Epithelial cell of proximal tubule (primary cell): ENCODE measurements around the gene POLE3. TPM values are rescaled to one million over a fixed set of nuclear protein-coding genes. Genes with fewer than 3 reads are reported as not detected.

ENCODE experiments used
- DNase-seq: peaks from one replicate; pipeline ENCODE4 v3.0.0-alpha.2; 2011; ENCODE audit warnings: low read depth
- H3K4me3 ChIP-seq: 2 replicates; pipeline ENCODE4 v1.5.1; 2011; ENCODE audit warnings: low read depth, mild to moderate bottlenecking, low read length
- total RNA-seq: library from RNA; depleted of rRNA; stranded (reverse); fragments of >200 nt; gene quantifications from 2 replicates; pipeline ENCODE4 v1.2.3, GENCODE V29; 2015
- TF ChIP-seq, protein P1 (sequence below): conservative IDR thresholded peaks from 2 replicates; pipeline ENCODE4 v1.5.1; 2012; ENCODE audit warnings: low read depth, mild to moderate bottlenecking, low read length

POLE3 gene
- total RNA-seq, 1 donor from 2014 or later, result 46.1 TPM

DNA sequence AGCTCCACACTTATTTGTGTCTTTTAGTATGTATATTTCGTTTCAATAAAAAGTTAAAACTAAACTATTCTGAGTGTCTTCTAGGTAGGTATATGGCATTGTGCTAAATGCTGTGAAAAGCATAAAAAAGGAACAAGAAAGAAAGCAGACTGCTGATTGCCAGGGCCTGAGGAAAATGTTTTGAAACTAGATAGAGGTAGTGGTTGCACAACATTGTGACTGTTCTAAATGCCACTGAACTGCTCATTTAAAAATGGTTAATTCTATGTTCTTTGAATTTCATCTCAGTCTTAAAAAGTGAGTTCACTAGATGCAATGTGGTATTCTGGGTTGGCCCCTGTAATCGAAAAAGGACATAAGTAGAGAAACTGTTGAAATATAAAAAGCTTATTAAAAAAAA is 6.8 kb downstream of the POLE3 start:
- no peak overlapping the region for H3K4me3 ChIP-seq
- no peak for DNase-seq
- TF ChIP-seq, protein P1, sequence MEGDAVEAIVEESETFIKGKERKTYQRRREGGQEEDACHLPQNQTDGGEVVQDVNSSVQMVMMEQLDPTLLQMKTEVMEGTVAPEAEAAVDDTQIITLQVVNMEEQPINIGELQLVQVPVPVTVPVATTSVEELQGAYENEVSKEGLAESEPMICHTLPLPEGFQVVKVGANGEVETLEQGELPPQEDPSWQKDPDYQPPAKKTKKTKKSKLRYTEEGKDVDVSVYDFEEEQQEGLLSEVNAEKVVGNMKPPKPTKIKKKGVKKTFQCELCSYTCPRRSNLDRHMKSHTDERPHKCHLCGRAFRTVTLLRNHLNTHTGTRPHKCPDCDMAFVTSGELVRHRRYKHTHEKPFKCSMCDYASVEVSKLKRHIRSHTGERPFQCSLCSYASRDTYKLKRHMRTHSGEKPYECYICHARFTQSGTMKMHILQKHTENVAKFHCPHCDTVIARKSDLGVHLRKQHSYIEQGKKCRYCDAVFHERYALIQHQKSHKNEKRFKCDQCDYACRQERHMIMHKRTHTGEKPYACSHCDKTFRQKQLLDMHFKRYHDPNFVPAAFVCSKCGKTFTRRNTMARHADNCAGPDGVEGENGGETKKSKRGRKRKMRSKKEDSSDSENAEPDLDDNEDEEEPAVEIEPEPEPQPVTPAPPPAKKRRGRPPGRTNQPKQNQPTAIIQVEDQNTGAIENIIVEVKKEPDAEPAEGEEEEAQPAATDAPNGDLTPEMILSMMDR, result no peak

DNA sequence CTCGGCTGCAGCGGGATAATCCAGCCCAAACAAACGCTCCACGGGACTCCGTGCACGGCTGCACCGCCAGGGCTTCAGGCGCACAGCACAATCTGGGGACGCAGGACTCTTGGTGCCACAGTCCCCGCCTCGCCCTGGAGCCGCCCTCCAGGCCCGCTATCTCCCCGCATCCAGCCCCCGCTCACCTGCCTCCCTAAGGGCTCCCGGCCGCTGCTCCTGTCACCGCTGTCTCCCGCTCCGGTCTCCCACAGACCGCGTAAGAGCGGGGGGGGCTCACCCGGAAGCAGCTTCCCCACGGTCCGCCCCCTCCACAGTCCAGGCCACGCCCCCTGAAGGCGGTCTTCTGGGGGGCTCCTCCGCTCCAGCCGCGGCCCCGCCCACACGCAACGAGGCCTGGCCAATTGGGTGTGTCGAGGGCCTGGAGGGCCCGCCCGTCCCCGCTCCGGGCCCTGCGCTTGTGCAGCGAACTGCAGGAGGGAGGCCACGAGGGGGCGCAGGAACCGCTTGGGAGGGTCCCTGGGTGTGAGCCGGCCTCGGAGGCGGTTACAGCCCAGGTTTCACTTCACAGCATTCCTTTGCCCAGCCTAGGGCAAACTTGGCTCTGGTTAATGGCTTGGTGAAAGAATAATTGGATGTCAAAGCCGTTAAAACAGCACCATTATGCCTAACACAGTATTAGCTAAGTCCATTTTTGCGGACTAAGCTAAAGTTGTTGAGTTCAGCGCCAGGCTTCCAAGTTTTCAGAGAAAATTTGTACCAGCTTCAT is 9.3 kb downstream of the POLE3 start, which contains the start of gene ALAD:
Gene ALAD (minus strand): TSS at position 258 of the 766 bp plus-strand sequence. CDS start 7,725 bp downstream, outside the sequence.
- TF ChIP-seq, protein P1, result peak; percentile 90
- peak; percentile 61 for DNase-seq

DNA sequence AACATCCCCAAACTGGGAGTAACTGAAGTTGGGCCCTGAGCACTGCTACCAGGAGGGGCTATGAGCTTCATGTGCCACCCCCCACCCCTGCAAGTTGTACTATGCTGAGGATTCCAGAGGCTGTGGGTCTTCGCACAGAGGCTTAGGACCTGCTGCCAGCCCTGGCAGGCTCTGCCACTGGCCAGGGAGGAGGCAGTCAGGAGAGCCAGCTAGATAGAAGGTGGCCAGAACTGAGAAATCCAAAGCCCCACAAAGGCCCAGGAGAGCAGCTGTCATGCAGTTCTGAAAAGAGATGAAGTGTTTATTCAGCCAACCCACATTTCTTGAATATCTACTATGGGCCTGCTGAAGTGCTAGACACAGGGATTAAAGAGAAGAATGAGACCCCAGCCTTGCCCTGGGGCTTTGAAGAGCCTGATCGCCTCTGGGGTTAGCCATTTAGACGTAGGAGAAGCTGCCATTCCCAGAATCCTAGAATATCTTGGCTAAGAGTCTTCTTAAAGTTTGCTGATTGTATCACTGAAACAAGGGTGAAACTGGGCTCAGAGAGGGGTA is 10.8 kb downstream of the POLE3 start:
- H3K4me3 ChIP-seq, result peak overlapping the region; percentile 97
- no peak for DNase-seq
- TF ChIP-seq, protein P1, result no peak

More for the DNA sequence above, 9.3 kb downstream of the POLE3 start, which contains the start of gene ALAD:
- peak within 1 kb of the TSS; percentile 97 for H3K4me3 ChIP-seq

DNA sequence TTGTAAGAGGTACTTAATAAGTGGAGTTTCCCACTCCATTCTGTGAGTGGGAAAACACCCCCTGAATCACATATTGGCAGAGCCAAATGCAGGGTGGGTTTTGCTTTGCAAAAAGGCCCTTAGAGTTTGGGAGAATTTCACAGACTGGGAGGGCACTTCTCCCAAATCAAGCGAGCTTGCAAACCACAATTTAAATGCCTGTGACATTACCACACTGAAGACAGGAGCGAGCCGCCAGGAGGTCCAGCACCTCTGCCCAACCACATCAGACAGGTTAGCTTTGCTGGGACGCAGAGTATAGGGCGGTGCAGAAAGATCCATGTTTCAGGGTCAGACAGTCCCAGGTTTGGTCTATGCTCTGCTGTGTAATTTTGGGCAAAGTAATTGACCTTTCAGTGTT is 11.7 kb downstream of the POLE3 start:
- H3K4me3 ChIP-seq, result no peak overlapping the region
- DNase-seq, result no peak
- TF ChIP-seq, protein P1, result no peak

DNA sequence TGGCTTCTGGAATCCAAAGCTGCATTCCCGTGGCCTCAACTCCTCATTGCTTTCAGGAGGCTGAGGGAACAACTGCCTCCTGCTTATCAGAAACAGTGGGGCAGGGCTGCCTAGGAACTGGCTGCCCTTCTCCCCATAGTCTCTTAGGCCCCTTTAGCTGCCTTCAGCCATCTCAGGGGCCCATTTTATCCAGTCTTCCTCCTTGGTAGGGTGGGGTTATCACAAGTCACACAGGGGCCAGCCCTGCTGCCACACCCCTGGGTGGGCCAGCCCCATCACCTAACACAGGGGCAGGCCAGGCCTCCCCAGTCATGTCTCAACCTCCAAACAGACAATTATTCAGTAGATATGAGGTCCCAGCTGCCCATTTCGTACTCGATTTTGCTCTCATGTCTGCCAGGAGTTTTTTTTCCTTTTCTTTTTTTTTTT is 13.3 kb downstream of the POLE3 start:
- no peak for DNase-seq
- H3K4me3 ChIP-seq, result no peak overlapping the region
- TF ChIP-seq, protein P1, result no peak

DNA sequence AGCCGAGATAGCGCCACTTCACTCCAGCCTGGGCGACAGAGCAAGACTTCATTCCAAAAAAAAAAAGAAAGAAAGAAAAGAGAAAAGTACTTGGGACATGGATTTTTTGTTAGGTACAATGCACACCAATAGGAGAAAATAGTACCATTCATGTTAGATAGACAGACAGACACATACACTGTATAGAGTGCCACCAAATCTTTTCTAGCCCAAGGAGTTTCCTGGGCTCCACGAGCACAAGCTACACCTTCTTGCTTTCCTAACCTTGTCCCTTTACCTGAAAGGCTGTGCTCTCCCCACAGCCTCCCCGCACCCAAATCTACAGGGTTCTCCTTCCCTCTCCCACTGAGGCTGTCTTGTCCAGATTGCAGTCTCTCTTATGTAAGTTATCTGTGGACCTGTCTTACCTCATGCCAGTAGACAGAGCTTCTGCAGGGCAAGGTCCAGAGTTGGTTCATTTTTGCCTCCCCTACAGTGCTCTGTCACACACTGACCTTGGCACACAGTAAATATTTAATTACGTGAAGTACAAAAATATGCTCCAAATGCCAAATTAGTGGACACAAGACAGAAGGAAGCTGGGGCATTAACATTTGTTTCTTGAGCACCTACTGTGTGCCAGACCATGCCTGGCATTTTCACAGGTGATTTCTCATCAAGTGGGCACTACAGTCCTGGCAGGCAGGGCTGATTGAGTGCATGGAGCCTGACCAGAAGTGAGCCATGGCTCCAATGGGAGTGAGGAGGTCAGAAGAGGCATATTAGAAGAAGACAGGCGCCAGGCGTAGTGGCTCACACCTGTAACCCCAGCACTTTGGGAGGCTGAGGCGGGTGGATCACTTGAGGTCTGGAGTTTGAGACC is 15.2 kb downstream of the POLE3 start:
- DNase-seq, result no peak
- H3K4me3 ChIP-seq, result no peak overlapping the region

More for the DNA sequence above, 15.2 kb downstream of the POLE3 start:
- TF ChIP-seq, protein P1, result no peak
